K562 (cell line): ENCODE measurements around the gene NPDC1. TPM values are rescaled to one million over a fixed set of nuclear protein-coding genes. Genes with fewer than 3 reads are reported as not detected.

Source experiments
- ATAC-seq: fragments of 200-7000 bp; cut with Tn5 transposase; 3 replicates; pipeline ENCODE4 v1.9.1; 2020; ENCODE audit warnings: moderate library complexity
- BruUV-seq: library from RNA; stranded (reverse); fragments of 400-500 nt; replicated peaks from 2 replicates; lab custom pipeline; 2021; lab: Mats Ljungman, UMichigan
- CTCF ChIA-PET: fragments of 300-600 bp; formaldehyde crosslinking; extraction: SDS; loops from one replicate; lab custom pipeline; 2021; ENCODE audit warnings: low intra/inter-chr PET ratio; lab: Yijun Ruan, JAX
- POLR2A ChIA-PET: fragments of 300-600, 350-650 bp; sonication (Branson Sonifier 250); formaldehyde crosslinking; extraction: SDS; loops from one replicate; lab custom pipeline; 2021; ENCODE audit warnings: antibody characterized with exemption, inconsistent platforms; lab: Yijun Ruan, JAX
- DNase-seq, 4 experiments: peaks; one replicate each; pipeline versions ENCODE4 v3.0.0 to v3.0.0-alpha.2; 2011 to 2018; ENCODE audit warnings: low spot score in 3 of 4, mixed read lengths in 3 of 4; ENCODE audit errors: extremely low read depth in 1 of 4
- FAIRE-seq: peaks from 2 replicates; lab custom pipeline; 2011; peaks lifted over from hg19 to GRCh38; lab: Jason Lieb, UNC
- H2AFZ ChIP-seq: 2 replicates; pipeline ENCODE4 v1.6.0; 2011; ENCODE audit warnings: low read depth, low read length, control low read depth, inconsistent platforms
- H3K27ac ChIP-seq: fragments of 200-600 bp; 3 replicates; pipeline ENCODE4 v1.8.0; 2011; ENCODE audit warnings: low read depth, mild to moderate bottlenecking, control low read depth, inconsistent platforms, low read length, moderate library complexity, mixed read lengths; ENCODE audit errors: extremely low read depth
- H3K27me3 ChIP-seq, 2 experiments: fragments of 300-600 bp in 1 of 2; 2 replicates in 1 of 2; 3 replicates in 1 of 2; pipeline versions ENCODE4 v1.6.0 to v1.8.0; 2011; ENCODE audit warnings: inconsistent platforms in 2 of 2, low read length in 2 of 2, mild to moderate bottlenecking in 1 of 2, mixed read lengths in 1 of 2, moderate library complexity in 1 of 2; ENCODE audit not compliant: control insufficient read depth in 2 of 2, insufficient read depth in 2 of 2
- H3K36me3 ChIP-seq: fragments of 300-600 bp; 3 replicates; pipeline ENCODE4 v1.8.0; 2011; ENCODE audit warnings: mild to moderate bottlenecking, low read length, inconsistent platforms; ENCODE audit not compliant: control insufficient read depth, insufficient read depth
- H3K4me1 ChIP-seq, 2 experiments: fragments of 200-600 bp in 1 of 2; replicated peaks in 1 of 2; 2 replicates in 1 of 2; 3 replicates in 1 of 2; pipeline versions ENCODE4 v1.5.1 to v1.8.0; 2011; ENCODE audit warnings: inconsistent platforms in 2 of 2, low read length in 2 of 2, mild to moderate bottlenecking in 1 of 2, mixed read lengths in 1 of 2, moderate library complexity in 1 of 2; ENCODE audit not compliant: control insufficient read depth in 2 of 2, insufficient read depth in 2 of 2
- H3K4me2 ChIP-seq: 2 replicates; pipeline ENCODE4 v1.6.1; 2011; ENCODE audit warnings: low read length, control low read depth, inconsistent platforms, mixed read lengths; ENCODE audit not compliant: insufficient read depth
- H3K4me3 ChIP-seq: fragments of 200-600 bp; sonication (generic), shearing (Covaris generic); 2 replicates; pipeline ENCODE4 v1.5.1; 2016; ENCODE audit warnings: control low read depth, inconsistent platforms
- H3K79me2 ChIP-seq: fragments of 200-600 bp; 3 replicates; pipeline ENCODE4 v1.8.0; 2011; ENCODE audit warnings: low read length, inconsistent platforms; ENCODE audit not compliant: control insufficient read depth, insufficient read depth
- H3K9ac ChIP-seq, 2 experiments: 2 replicates each; pipeline versions ENCODE4 v1.6.0 to v1.6.1; 2011; ENCODE audit warnings: low read depth in 2 of 2, low read length in 2 of 2, control low read depth in 1 of 2, inconsistent platforms in 1 of 2, mild to moderate bottlenecking in 1 of 2, mixed read lengths in 1 of 2; ENCODE audit not compliant: insufficient read depth in 1 of 2
- H3K9me1 ChIP-seq: one replicate; pipeline ENCODE4 v1.6.0; 2011; ENCODE audit warnings: inconsistent platforms, mild to moderate bottlenecking, low read length, moderate library complexity; ENCODE audit not compliant: control insufficient read depth, insufficient read depth
- H3K9me3 ChIP-seq: replicated peaks from 2 replicates; pipeline ENCODE4 v1.5.1; 2011; ENCODE audit warnings: low read depth, low read length, inconsistent platforms; ENCODE audit not compliant: control insufficient read depth, insufficient read depth
- H4K20me1 ChIP-seq: replicated peaks from 2 replicates; pipeline ENCODE4 v1.6.1; 2011; ENCODE audit warnings: low read length, inconsistent platforms, mixed read lengths; ENCODE audit not compliant: control insufficient read depth, insufficient read depth
- HNRNPL ChIP-seq: fragments of 200-400 bp; formaldehyde crosslinking; IDR thresholded peaks from 2 replicates; pipeline ENCODE4 v1.6.1; 2017; ENCODE audit warnings: low read depth, mild to moderate bottlenecking, low read length
- POLR2G ChIP-seq: fragments of 200-400 bp; formaldehyde crosslinking; IDR thresholded peaks from 2 replicates; pipeline ENCODE4 v1.6.1; 2017; ENCODE audit warnings: low read depth, mild to moderate bottlenecking, antibody characterized with exemption, low read length, moderate library complexity
- RBFOX2 ChIP-seq: fragments of 200-400 bp; formaldehyde crosslinking; IDR thresholded peaks from 2 replicates; pipeline ENCODE4 v1.6.1; 2017; ENCODE audit warnings: low read depth, mild to moderate bottlenecking, low read length, moderate library complexity
- SMAD3 ChIP-seq: fragments of 450-650 bp; formaldehyde crosslinking; conservative IDR thresholded peaks from 2 replicates; pipeline ENCODE4 v1.4.0; 2020; ENCODE audit warnings: mild to moderate bottlenecking
- WGBS: fragments of 100-300 bp; shearing (Covaris generic); methylation state at CpG from one replicate; pipeline ENCODE4 v1.1.6; 2016; ENCODE audit warnings: low coverage, mixed read lengths; ENCODE audit not compliant: insufficient coverage; ENCODE audit errors: missing lambda C conversion rate; 5-methylcytosine and 5-hydroxymethylcytosine counted together
- in situ Hi-C: fragments of 300-500 bp; cut with MboI; formaldehyde crosslinking; loops from 4 replicates; pipeline ENCODE4 v1.15.0; 2018; ENCODE audit warnings: inconsistent platforms, mixed read lengths
- intact Hi-C: fragments of 100-400 bp; cut with micrococcal nuclease; formaldehyde crosslinking; loops from 2 replicates; pipeline ENCODE4 v1.14.2; 2022
- polyA plus RNA-seq, 8 experiments: library from polyadenylated mRNA; depleted of rRNA in 4 of 8; stranded (reverse) in 5 of 8; unstranded in 3 of 8; fragments of >200 nt; fragmentation: Nextera tagmentation in 2 of 8; fragmentation: Illumina TruSeq in 1 of 8; extraction: Ambion mirVana in 2 of 8; extraction: Trizol in 1 of 8; gene quantifications; 2 replicates each; pipeline versions ENCODE4 v1.2.1 to v1.2.3, GENCODE V29; 2011 to 2014; ENCODE audit warnings: inconsistent platforms in 1 of 8, missing spikeins in 1 of 8
- total RNA-seq, 7 experiments: library from RNA; depleted of rRNA in 6 of 7; stranded (reverse); fragments of >200 nt in 6 of 7; fragmentation: Illumina TruSeq in 2 of 7; extraction: Trizol in 2 of 7; gene quantifications; 2 replicates each; pipeline versions ENCODE4 v1.2.1 to v1.2.3, GENCODE V29; 2011 to 2021; ENCODE audit warnings: low replicate concordance in 1 of 7

NPDC1 gene
- total and polyA plus RNA-seq, 9 of the 15 experiments (the other 6 are each of a cell fraction or from before 2014, with no cell fraction given), result 0.06 to 2.1 (median 0.53) TPM; not detected in 3

GRCh38 chr9:137066096-137066861 lies 20.3 kb upstream of the NPDC1 start:
- intact Hi-C loops, result loop anchor here (2.0 kb wide), 1 partner anchor 19 kb away; the partner anchor contains the start of gene NPDC1
- no peak overlapping the region for H3K4me2 ChIP-seq
- BruUV-seq, result TSS peak; percentile 21
- no peaks in the 10 kb centered on the region for H3K9me3 ChIP-seq
- ChIA-PET CTCF (no interaction called here), POLR2A (interaction anchor here (0.6 to 1.8 kb wide), 6 partner anchors 9 to 174 kb away, joined by 3 to 4 read pairs (median 4); no protein-coding TSS in a partner anchor)
- H2AFZ ChIP-seq, result no peak overlapping the region
- TF ChIP-seq RBFOX2 (peak; percentile 54), POLR2G (peak; percentile 53; the same call in 1 of the 2 replicates), HNRNPL (0 out of 2 replicates have a peak, but pooled peaks have one; percentile 52), SMAD3 (CRISPR knock-in tag) (no peak)
- H3K4me3 ChIP-seq, result no peak overlapping the region
- peaks cover 23 to 73% of the 10 kb centered on the region in 2 experiments for H3K4me1 ChIP-seq
- 92% methylated on average over 16 of the region's 26 CpGs for WGBS
- no peaks in the 10 kb centered on the region for H3K27me3 ChIP-seq
- ATAC-seq (no peak), DNase-seq (no peak), FAIRE-seq (no peak)
- H3K79me2 ChIP-seq, result peaks cover 36% of the 10 kb centered on the region
- H3K36me3 ChIP-seq, result peaks cover 41% of the 10 kb centered on the region; the same call in 2 of the 3 replicates
- in situ Hi-C loops, result no loop called here
- peak overlapping the region in 1 of 2 experiments; percentile 30; a peak in 1 of 4 replicates for H3K9ac ChIP-seq
- peaks cover 8% of the 10 kb centered on the region for H3K9me1 ChIP-seq
- H4K20me1 ChIP-seq, result peaks cover 22% of the 10 kb centered on the region
- H3K27ac ChIP-seq, result no peak overlapping the region
